ENCODE measurements around the gene CNGA2.

DNA sequence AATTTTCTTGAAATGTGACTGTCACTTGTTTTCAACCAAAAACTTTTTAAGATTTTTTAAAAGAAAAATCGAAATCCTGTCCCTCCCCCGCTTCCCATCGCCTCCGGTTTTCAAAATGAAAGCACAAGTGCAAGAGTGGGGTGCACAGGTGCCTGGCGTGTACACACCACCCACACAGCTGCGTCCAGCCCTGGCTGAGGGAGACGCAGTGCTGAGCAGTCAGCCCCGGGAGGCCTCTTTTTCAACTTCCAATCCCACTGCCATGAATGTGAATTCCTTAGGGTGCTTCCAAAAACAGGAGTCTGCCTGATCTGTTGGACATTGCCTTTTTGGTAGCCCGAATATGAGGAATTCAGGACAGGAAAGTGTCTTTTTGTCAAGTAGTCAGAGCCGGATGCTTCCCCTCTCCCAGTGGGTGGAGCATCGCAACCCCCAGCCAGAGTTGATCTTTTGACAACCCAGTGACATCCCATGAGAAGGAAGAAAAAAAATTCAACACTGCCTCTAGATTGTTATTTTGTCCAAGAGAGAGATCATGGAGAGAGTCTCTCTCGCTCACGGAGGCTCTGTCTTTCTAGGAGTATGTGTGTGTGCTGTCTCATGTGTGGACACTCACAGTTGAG, 30.4 kb upstream of the CNGA2 start:
- TF ChIP-seq, protein P1, sequence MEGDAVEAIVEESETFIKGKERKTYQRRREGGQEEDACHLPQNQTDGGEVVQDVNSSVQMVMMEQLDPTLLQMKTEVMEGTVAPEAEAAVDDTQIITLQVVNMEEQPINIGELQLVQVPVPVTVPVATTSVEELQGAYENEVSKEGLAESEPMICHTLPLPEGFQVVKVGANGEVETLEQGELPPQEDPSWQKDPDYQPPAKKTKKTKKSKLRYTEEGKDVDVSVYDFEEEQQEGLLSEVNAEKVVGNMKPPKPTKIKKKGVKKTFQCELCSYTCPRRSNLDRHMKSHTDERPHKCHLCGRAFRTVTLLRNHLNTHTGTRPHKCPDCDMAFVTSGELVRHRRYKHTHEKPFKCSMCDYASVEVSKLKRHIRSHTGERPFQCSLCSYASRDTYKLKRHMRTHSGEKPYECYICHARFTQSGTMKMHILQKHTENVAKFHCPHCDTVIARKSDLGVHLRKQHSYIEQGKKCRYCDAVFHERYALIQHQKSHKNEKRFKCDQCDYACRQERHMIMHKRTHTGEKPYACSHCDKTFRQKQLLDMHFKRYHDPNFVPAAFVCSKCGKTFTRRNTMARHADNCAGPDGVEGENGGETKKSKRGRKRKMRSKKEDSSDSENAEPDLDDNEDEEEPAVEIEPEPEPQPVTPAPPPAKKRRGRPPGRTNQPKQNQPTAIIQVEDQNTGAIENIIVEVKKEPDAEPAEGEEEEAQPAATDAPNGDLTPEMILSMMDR (IDR thresholded peaks at IDR 0.05) = no peak
- no peak for TF ChIP-seq ZFX (IDR thresholded peaks at IDR 0.05; ENCODE audit: borderline replicate concordance)
